Kidney (tissue), 14 donors: ENCODE measurements around the gene LENG8. TPM values are rescaled to one million over a fixed set of nuclear protein-coding genes. Genes with fewer than 3 reads are reported as not detected.
A peak's percentile ranks its signal among the peaks of the same experiment; 100 is the strongest.

ENCODE experiments used
- DNase-seq, 5 donors: peaks; one replicate each; pipeline ENCODE4 v3.0.0-alpha.2; 2013 to 2020
- FAIRE-seq: peaks from 2 replicates; lab custom pipeline; 2012; peaks lifted over from hg19 to GRCh38; lab: Jason Lieb, UNC
- H3K27ac ChIP-seq, 2 donors: one replicate each; pipeline ENCODE4 v1.7.0; 2013; ENCODE audit warnings: low read depth in 2 of 2, low read length in 2 of 2, inconsistent platforms in 1 of 2
- H3K27me3 ChIP-seq: one replicate; pipeline ENCODE4 v1.7.1; 2013; ENCODE audit warnings: low read length, inconsistent platforms; ENCODE audit not compliant: control insufficient read depth, insufficient read depth
- H3K36me3 ChIP-seq, 3 donors: one replicate each; pipeline versions ENCODE4 v1.7.0 to v1.7.1; 2013; ENCODE audit warnings: low read length in 3 of 3, control low read depth in 1 of 3, inconsistent platforms in 1 of 3; ENCODE audit not compliant: insufficient read depth in 3 of 3, control insufficient read depth in 2 of 3
- H3K4me1 ChIP-seq, 3 donors: one replicate each; pipeline versions ENCODE4 v1.7.0 to v1.7.1; 2013; ENCODE audit warnings: low read length in 3 of 3, inconsistent platforms in 1 of 3, low read depth in 1 of 3; ENCODE audit not compliant: control insufficient read depth in 2 of 3, insufficient read depth in 2 of 3
- H3K4me3 ChIP-seq, 3 donors: one replicate each; pipeline versions ENCODE4 v1.7.0 to v1.8.1; 2013; ENCODE audit warnings: low read length in 3 of 3, control low read depth in 1 of 3, inconsistent platforms in 1 of 3
- H3K9ac ChIP-seq, 3 donors: one replicate each; pipeline versions ENCODE4 v1.7.0 to v1.7.1; 2013; ENCODE audit warnings: low read length in 3 of 3, control low read depth in 1 of 3, inconsistent platforms in 1 of 3
- H3K9me3 ChIP-seq, 3 donors: one replicate each; pipeline versions ENCODE4 v1.7.0 to v1.7.1; 2013; ENCODE audit warnings: low read length in 3 of 3, control low read depth in 1 of 3, inconsistent platforms in 1 of 3; ENCODE audit not compliant: control insufficient read depth in 2 of 3, insufficient read depth in 1 of 3
- CTCF ChIP-seq: IDR thresholded peaks from 3 replicates; pipeline ENCODE4 v1.5.1; 2012; ENCODE audit warnings: mild to moderate bottlenecking, moderate library complexity, borderline replicate concordance; ENCODE audit not compliant: insufficient read depth; ENCODE audit errors: extremely low read depth
- intact Hi-C: fragments of 100-400 bp; cut with DNase I; formaldehyde crosslinking; loops from one replicate; pipeline ENCODE4 v1.11.1; 2022
- polyA plus RNA-seq: library from polyadenylated mRNA; stranded (reverse); fragments of 350-450 nt; fragmentation: Illumina TruSeq; extraction: RNeasy Lipid Tissue Mini Kit (QIAGEN cat#74804); gene quantifications from one replicate; pipeline ENCODE4 v1.2.3, GENCODE V29; 2014; ENCODE audit warnings: low read depth, low replicate concordance; ENCODE audit not compliant: insufficient read depth
- total RNA-seq: library from RNA; stranded (reverse); fragmentation: NEBNext Ultra II Directional; extraction: Animal tissue kit (Norgen Biotek cat#: 25700); gene quantifications from one replicate; pipeline ENCODE4 v1.2.1, GENCODE V29; 2021
- donor health status: control.
- donor health status: control.
- donor health status: control.
- donor health status: control.
- donor health status: control.
- donor health status: DM: yes; HTN: yes; CAD: no.
- donor health status: Normal renal cell carcinoma (clear cell type).

LENG8 gene
- total and polyA plus RNA-seq, 2 donors from 2014 or later, result 48.6 to 208 TPM

GRCh38 chr19:54429545-54430227 lies 19.3 kb upstream of the LENG8 start:
- Histone ChIP-seq H3K27ac (no peak overlapping the region), H3K9me3 (no peaks in the 10 kb centered on the region), H3K4me1 (peaks cover 0 to 3% (median 3%) of the 10 kb centered on the region in 3 donors), H3K36me3 (no peaks in the 10 kb centered on the region), H3K9ac (no peak overlapping the region), H3K4me3 (no peak overlapping the region), H3K27me3 (no peaks in the 10 kb centered on the region)
- no peak for TF ChIP-seq CTCF
- FAIRE-seq (no peak), DNase-seq (peak in 1 of 5 donors; percentile 74)
- intact Hi-C loops, result no loop called here

- TF ChIP-seq CTCF, result peak; percentile 13
- Histone ChIP-seq H3K9me3 (no peaks in the 10 kb centered on the region), H3K36me3 (no peaks in the 10 kb centered on the region), H3K4me3 (no peak overlapping the region), H3K27ac (no peak overlapping the region), H3K4me1 (peaks cover 0 to 3% (median 3%) of the 10 kb centered on the region in 3 donors), H3K9ac (no peak overlapping the region), H3K27me3 (no peaks in the 10 kb centered on the region)
- intact Hi-C loops, result no loop called here
- FAIRE-seq (no peak), DNase-seq (peak; percentile 78 to 89 (median 82))
These were observed 18.4 kb upstream of the LENG8 start for GRCh38 chr19:54430306-54431254.

- Histone ChIP-seq H3K4me3 (no peak overlapping the region), H3K9ac (no peak overlapping the region), H3K27ac (no peak overlapping the region), H3K27me3 (no peaks in the 10 kb centered on the region), H3K36me3 (no peaks in the 10 kb centered on the region), H3K4me1 (peaks cover 0 to 3% (median 3%) of the 10 kb centered on the region in 3 donors), H3K9me3 (no peaks in the 10 kb centered on the region)
- FAIRE-seq, result no peak
- intact Hi-C loops, result no loop called here
- no peak for TF ChIP-seq CTCF
- peak in 1 of 5 donors; percentile 90 for DNase-seq
These were observed 17.7 kb upstream of the LENG8 start for GRCh38 chr19:54431255-54431838.
